HG03045 (cell line): ENCODE results near the gene TOR1AIP2.

Experiments
- ATAC-seq: cut with Tn5 transposase; IDR thresholded peaks from one replicate; pipeline ENCODE4 v1.9.1; 2021; ENCODE audit warnings: mild to moderate bottlenecking, moderate library complexity; ENCODE audit not compliant: unreplicated experiment

The TOR1AIP2 gene

DNA sequence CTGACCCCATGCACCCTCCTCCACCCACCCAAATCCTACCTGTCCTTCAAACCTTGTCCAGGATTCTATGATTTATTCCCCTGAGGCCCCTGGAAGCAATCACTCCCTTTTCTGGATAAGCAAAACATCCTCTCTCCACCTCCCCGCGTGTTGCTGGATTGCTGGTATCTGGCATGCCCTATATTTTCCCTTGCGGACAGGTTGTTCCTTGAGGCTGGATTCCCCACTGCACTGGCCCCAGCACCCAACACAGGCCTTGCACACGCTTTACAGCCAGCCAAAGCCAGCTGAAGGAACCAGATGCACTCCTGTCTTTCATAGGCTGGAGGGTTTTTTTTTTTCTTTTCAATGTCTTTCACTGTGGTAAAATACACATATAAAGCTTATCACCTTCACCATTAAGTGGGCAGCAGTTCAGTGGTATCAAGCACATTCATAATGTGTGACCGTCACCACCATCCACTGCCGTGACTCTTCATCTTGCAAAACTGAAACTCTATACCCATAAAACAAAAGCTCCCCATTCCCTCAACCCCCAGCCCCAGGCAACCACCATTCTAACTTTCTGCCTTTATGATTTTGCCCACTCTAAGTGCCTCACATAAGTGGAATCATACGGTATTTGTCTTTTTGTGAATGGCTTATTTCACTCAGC is 50.9 kb downstream of the TOR1AIP2 start:
- no peak for ATAC-seq

DNA sequence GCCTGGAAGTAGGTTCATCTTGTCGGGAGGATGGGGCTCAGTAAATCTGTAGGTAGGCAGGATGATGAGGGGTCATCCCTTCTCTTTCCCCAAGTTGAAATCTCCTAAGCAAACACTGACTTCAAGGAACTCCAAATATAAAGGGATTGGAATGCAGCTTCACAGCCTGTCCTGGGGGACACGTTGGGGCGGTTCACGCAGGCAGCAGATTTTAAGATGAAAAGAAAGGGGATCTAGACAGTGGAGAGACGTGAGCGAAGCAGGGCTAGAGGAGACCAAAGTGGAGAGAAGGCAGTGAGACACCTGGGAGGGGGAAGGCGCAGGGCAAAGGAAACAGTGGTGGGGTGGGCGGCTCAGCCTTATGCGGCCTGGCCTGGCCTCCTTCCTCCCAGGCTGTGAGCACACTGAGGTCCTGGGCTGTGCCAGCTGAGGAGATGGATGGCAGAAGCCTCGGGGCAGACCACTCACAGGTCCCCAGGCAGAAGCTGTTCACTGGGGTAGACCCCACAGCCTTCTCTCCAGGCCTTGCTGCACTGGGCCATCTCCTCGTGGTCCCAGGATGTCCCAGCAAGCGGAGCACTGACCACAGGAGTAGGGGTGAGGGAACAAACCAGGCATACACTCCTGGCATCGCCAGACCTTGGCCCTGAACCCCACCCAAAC is 51.7 kb downstream of the TOR1AIP2 start:
- ATAC-seq, result no peak

DNA sequence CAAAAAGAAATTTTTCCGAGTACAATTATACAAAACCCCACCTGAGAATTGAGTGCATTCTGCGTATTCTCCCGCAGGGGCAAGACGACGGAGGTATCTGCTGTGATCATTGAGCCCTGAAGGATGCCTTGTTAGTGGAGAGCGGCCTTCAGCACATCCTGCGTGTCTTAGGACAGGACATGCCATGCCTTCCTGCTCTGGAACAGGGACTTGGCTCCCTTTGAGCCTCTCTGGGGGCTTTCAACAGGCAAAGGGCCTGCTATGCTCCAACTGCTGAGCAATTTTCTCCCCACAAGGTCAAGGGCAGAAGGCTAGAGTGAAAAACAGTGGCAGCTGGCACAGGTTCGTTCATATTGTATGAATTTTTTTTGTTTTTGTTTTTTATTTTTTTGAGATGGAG is 52.4 kb downstream of the TOR1AIP2 start:
- ATAC-seq, result no peak

DNA sequence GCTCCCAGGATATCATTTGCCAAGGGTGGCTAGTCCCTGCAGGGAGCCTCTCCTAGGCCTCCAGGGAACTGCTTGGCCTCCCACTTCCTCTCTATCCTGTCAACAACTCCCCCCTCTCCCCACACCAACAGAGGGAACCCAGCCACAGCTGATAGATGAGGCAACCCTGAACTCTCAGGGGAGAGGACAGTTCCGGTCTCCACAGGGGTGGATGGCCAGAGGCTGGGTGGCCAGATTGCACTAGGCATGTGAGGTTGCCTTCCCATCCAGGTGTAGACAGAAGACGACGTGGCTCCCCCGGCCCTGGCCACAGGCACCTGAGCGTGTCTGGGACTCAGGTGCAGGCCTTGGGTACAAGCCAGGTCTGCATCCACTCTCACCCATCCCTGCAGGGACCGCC is 53.3 kb downstream of the TOR1AIP2 start:
- no peak for ATAC-seq

DNA sequence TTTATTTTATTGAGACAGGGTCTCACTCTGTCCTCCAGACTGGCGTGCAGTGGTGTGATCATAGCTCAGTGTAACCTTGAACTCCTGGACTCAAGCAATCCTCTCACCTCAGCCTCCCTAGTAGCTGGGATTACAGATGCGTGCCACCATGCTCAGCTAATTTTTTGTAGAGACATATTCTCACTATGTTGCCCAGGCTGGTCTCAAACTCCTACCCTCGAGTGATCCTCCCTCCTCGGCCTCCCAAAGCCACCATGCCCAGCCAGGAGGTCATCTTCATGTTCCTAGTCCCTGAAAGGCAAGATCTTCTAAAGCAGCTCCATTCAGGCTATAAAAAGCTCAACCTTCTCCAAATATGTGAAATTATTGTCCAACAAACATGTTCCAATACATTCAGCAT is 53.9 kb downstream of the TOR1AIP2 start:
- ATAC-seq, result no peak

DNA sequence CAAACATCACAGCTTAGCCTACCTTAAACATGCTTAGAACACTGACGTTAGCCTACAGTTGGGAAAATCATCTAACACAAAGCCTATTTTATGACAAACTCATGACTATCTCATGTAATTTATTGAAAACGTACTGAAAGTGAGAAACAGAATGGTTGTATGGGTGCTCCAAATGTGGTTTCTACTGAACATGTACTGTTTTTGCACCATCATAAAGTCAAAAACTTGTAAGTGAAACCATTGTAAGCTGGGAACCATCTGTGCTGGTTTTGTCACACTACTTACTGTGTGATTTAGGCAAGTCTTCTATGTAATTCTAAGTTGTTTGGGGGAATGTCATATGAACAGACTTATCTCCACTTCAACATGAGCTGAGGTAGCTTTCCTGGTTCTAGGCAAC is 55.5 kb downstream of the TOR1AIP2 start:
- no peak for ATAC-seq

DNA sequence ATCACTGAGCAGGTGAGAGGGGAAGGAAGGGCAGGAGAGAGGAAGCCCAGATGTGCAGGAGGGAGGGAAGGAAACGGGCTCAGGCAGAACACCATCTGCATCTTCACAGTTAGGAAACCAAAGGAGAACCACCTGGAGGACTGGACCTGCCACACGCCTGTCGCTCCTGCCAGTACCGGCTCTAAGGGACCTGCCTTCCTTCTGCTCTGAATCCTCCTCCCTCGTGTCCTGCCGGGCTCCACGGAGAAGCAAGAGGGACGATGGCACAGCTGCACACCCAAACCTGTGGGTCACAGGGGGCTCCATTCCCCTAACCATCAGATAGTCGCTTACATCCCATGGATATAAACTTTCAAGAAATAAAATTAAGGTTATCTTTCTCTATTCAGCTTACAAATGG is 56.1 kb downstream of the TOR1AIP2 start:
- no peak for ATAC-seq

DNA sequence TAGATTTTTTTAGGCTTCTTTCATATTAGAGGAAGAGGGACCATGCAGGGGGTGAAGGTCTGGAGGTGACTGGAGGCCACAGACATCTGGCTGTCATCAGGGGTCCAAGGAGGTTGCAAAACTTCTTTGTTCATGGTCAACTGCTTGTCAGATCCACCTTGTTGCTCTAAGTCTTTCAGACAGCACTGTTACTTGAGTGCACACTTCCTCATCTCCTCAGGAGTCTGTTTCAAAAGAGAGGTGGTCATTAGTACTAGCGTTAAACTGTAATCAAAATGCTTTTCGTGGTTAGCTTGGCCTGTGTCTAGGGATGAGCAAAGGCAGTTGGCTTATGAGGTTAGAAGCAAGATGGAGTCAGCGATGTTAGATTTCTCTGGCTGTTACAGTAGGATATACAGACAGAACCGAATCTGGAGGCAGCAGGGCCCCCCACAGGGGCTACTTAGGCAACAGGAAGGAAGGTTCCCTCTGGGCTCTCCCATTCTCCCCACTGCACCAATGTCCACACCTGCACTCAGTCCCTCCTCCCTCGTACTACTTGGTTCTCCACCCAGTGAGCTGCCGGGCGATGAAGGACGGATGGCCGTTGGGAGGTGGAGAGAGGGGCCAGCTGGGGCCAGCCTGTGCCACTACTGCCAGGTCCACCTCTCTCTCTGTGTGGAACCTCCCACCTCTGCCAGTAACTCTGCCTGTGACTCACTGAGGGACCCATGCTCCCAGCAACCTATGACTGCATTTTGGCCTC is 57.2 kb downstream of the TOR1AIP2 start:
- no peak for ATAC-seq

DNA sequence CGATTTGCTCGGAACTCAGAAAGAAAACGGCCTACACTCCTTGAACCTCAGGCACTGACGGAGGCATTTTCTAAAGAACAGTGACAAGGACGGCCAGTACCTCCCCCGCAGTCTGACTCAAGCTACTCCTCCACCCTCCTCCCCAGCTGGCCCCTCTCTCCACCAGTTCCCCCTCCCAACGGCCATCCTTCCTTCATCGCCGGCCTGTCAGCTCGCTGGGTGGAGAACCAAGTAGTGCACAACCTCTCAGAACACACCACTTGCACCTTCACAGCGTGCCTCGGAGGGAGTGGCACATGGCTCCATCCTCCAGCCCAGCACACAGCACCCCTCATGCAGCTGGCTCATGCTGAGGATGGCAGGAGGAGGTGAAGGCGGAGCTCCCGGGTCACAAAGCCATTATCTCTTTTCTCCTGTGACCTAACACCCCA is 58.8 kb downstream of the TOR1AIP2 start:
- no peak for ATAC-seq

DNA sequence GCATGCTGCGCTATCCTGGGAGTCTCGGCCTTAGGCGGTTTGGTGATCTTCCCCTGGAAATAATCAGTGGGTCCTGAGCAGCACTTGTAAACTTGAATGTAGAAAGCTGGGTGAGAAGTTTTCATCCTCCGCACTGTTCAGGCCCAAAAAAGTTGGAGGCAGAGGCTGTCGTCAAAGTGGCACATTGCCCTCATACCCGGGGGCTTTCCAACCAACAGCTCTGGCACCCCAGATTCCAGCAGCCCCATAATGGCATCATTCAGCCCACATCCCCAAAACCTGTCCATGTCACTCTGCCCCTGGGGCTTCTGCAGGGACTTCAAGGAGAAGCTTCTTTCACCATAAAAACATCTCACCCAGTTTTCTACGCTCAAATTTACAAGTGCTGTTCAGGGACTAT is 59.3 kb downstream of the TOR1AIP2 start:
- no peak for ATAC-seq

DNA sequence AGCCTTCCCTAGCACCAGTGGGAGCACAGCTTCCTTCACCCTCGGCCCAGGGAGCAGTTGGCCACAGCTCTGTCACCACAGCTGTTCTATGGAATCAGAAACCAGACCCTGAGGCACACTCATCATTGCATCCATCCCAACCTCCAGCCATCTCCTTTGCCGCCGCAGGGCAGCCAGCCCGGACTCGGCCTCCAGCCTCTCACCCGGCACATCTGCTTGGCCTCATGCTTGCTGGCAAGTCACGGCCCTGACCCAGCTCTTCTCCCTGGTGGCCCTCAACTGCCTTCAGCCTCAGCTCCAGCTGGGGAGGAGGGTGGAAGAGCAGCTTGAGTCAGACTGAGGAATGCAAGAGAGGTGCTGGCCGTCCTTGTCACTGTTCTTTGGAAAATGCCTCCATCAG is 59.8 kb downstream of the TOR1AIP2 start:
- ATAC-seq, result no peak

DNA sequence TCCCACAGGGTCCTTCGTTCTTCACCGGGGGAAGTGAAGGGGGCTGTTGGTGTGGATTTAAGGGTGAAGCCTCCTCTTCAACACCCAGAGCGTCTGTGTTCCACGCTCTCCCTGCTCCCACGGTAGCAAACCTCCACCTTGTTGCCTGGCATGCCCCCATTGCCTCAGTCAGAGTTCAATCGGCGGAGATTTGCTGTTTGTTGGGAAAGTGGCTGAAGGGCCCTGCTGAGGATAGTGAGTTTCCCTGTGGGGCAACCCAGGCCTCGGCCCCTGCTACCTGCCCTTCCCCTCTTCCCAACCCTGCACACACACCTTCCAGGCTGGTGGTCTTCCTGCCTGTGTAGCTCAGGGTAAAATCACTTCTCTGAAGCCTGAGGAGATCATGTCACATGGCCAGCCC is 60.5 kb downstream of the TOR1AIP2 start:
- ATAC-seq, result no peak

DNA sequence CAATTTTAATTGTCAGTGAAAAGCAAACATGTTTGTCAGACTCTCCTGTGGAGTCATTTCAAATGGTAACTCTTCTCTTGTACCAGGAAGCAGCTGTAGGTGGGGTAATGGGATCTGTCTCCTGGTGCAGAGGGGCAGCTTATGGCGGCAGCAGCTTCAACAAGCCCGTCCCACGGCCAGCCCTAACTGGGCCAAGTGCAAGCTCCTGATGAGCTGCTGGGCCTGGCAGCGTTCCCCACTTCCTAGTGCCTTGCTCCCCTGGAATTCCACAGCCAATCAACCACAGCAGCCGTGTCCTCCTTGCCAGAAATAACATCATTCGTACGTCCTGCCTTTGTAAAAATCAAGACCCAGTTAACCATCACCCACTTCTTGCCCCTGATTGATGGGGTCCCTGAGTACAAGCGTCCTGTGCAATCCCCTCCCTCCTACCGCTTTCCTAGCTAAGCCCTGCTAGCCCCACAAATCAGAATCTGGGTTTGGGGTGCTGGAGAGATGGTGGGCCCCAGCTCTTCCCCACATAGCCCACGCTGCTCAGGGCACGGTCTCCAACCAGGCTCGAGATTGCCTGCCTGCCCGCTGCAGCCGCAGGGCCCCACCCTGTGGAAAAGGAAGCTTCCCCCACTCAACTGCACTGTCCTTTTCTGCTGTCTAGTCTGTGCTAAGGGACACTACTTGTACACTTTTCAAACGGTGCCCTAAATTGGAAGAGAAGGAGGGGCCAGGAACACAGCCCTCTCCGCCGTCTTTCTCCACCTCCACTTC is 61.2 kb downstream of the TOR1AIP2 start:
- ATAC-seq, result no peak

DNA sequence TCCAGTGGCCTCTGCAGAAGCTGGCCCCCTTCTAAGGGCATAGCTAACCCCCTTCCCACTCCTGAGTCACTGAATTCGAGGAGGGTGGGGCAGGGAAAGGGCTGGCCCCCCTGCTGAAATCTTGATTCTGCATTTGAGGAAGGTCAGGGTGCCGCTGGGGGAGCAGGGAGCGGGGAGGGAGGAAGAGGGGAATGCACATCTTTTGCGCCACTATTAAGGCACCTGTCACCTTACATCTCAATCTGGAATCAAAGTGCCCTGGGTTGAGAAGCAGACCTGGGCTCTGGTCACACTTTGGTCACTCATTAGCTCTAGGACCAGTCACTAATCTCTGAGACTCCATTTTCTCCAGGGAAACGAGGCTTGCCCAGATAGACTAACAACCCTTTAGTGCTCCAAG is 62.0 kb downstream of the TOR1AIP2 start:
- ATAC-seq, result no peak

DNA sequence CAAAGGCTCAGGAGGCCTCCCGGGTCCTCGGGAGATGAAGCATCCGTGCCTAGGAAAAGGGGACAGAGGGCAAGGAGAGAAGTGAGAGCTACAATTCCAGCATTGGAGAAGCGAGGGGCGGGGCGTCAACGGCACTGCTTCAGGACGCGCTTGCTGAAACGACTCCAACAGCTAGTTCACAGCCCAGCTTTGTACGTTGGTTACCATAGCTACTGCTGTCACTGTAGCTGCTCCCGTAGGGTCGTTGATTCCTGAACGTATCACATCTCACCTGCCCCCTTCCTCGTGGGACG is 63.1 kb downstream of the TOR1AIP2 start:
- ATAC-seq, result peak; percentile 27

DNA sequence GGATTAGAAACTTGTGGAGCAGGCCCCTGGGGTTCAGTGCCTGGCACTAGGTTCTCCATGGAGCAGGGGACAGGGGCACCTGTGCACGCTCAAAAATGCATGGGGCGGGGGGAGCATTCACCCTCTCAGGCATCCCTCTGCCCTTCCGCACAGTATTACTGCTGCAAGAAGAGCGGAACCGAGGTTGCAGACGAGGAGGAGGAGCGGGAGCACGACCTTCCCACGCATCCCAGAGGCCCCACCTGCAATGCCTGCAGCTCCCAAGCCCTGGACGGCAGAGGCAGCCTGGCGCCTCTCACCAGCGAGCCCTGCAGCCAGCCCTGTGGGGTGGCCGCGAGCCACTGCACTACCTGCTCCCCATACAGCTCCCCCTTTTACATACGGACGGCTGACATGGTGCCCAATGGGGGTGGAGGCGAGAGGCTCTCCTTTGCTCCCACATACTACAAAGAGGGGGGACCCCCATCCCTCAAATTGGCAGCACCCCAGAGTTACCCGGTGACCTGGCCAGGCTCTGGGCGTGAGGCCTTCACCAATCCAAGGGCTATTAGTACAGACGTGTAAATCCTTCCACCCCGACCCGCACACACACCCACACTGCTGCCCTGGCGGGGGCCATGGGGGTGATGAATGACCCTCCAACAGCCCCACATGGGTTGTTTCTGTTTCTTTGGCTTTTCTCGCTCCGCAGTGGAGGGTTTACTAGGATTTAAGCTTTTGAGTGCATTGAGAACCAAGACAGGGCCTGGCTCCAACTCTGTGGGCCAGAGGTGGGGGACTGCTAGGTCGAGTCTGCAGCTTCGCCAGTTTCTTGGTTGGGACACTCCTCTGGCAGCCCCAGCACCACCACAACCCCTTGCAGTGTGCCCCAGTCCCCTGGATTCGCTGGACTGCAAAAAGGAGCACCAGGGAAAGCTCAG is 63.7 kb downstream of the TOR1AIP2 start:
- ATAC-seq, result no peak

DNA sequence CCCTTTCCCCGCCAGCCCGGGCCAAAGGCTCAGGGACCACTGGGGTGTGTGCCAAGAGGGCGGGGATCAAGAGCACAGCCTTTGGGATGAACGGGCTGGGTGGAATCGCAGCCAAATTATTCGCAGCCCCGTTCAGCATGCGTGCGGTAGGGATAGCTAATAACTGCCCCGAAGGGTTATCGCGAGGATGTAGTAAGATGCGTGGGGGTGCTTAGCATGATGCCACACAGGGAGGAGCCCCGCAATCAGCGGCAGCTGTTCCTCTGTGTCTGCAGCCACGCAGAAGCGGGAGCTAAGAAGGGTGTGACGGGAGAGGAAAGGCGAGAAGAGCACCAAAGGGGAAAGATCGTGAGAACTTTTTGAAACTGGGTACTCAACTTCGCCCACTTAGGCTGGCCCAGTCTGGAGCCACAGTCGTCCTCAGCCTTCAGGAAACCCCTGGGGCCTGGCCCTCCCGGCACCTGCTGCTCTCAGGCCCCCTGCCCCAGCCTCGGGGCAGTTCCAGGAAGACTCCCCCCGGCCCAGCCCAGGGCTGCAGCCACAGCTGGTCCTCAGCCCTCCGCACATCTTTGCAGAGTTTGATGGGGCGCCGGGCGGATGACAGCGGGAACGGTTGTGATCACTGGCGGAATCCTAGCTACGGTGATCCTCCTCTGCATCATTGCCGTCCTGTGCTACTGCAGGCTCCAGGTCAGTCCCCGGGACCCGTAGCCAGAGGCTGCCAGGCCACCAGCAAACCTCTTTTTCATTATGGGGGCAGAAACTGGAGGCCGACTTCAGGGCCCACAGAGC is 64.9 kb downstream of the TOR1AIP2 start:
- ATAC-seq, result no peak

DNA sequence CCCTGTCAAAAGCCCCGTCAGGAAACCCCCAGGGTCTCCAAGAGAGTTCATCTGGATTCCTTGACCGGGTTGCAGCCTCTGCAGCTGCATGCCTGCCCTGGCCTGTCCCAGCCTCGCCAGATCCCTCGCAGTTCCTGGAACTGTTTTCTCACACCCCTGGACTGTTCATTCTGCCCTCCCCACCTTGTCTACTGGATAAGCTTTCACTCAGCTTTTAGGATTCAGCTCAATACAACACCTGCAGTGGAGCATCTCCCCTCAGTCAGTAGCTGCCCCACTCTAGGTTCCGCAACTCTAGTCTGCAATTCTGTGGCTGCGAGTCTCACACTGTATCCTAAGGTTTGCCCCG is 67.3 kb downstream of the TOR1AIP2 start:
- no peak for ATAC-seq

DNA sequence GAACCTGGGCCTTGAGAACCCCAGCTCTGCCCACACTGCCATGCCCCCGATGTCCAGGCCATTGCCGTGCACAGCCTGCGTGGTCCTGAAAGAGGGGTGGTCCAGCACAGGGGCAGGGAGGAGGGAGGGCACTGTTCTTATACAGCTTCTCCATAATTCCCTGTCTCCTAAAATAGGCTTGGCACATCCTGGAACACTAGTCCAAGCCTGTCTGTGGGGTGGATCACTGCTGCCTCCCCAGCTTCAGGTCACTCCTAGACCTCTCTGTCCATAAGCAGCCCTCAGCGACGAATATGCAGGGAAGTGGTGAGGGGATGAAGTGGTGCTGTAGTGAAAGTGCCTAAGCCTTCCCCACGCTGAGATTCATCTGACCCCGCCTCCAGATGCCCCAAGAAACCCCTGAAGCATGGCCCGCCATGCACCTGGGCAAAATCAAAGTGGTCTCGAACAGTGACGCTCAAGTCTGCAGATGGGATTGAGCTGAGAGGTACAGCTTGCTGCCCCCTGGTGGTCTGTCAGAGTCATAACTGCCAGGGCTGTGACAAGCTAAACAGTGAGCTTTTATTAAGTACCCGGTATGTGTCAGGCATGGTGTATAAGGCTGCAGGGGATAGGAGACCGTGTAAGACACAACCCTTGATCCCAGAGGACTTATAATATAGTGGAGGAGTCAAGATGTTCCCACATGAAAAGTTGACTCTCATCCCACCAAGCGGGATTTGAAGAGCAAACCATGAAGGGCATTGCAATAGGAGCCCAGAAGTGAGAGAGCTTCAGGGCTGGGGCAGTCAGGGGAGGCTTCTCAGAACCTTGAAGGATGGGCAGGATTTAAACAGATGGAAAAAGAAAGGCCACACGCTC is 67.9 kb downstream of the TOR1AIP2 start:
- ATAC-seq, result peak; percentile 56
